OCI-LY7 (cell line): ENCODE measurements around the gene NSD1. TPM values are rescaled to one million over a fixed set of nuclear protein-coding genes. Genes with fewer than 3 reads are reported as not detected.

Experiments
- BruUV-seq: library from RNA; stranded (reverse); fragments of 400-500 nt; replicated peaks from 2 replicates; lab custom pipeline; 2021; lab: Mats Ljungman, UMichigan
- CTCF ChIA-PET: fragments of 300-600 bp; sonication (Branson Sonifier 250); formaldehyde crosslinking; loops from one replicate; lab custom pipeline; 2022; ENCODE audit warnings: antibody characterized with exemption; ENCODE audit not compliant: unreplicated experiment; lab: Charles Lee
- POLR2A ChIA-PET: fragments of 300-600 bp; sonication (Branson Sonifier 250); formaldehyde crosslinking; loops from one replicate; lab custom pipeline; 2022; ENCODE audit warnings: antibody characterized with exemption; lab: Charles Lee
- DNase-seq: peaks from one replicate; pipeline ENCODE4 v3.0.0-alpha.2; 2015; ENCODE audit warnings: low spot score
- H2AFZ ChIP-seq: fragments of 200-600 bp; sonication (generic), shearing (Covaris generic); 2 replicates; pipeline ENCODE4 v1.6.1; 2014; ENCODE audit warnings: mild to moderate bottlenecking, antibody characterized with exemption, low read length, moderate library complexity
- H3K27ac ChIP-seq: fragments of 200-600 bp; sonication (generic); 2 replicates; pipeline ENCODE4 v1.5.1; 2014; ENCODE audit warnings: mixed run types, low read depth, mild to moderate bottlenecking, moderate library complexity, low read length, inconsistent platforms; ENCODE audit not compliant: poor library complexity, severe bottlenecking
- H3K36me3 ChIP-seq: fragments of 200-600 bp; sonication (generic); 2 replicates; pipeline ENCODE4 v1.6.1; 2014; ENCODE audit warnings: mild to moderate bottlenecking, antibody characterized with exemption, low read length, moderate library complexity, mixed read lengths; ENCODE audit not compliant: insufficient read depth
- H3K4me1 ChIP-seq: fragments of 200-600 bp; sonication (generic); 2 replicates; pipeline ENCODE4 v1.5.1; 2014; ENCODE audit warnings: mild to moderate bottlenecking, low read length; ENCODE audit not compliant: insufficient read depth, poor library complexity, severe bottlenecking
- H3K4me2 ChIP-seq: fragments of 200-600 bp; sonication (generic); 2 replicates; pipeline ENCODE4 v1.6.1; 2014; ENCODE audit warnings: mild to moderate bottlenecking, low read length
- H3K4me3 ChIP-seq: fragments of 200-600 bp; sonication (generic); 2 replicates; pipeline ENCODE4 v1.5.1; 2014; ENCODE audit warnings: mild to moderate bottlenecking, low read depth, low read length; ENCODE audit not compliant: poor library complexity, severe bottlenecking
- H3K79me2 ChIP-seq: fragments of 200-600 bp; sonication (generic); 2 replicates; pipeline ENCODE4 v1.6.1; 2016; ENCODE audit warnings: low read depth, mild to moderate bottlenecking, low read length, moderate library complexity, mixed read lengths; ENCODE audit not compliant: insufficient read depth
- H3K9me2 ChIP-seq: fragments of 200-600 bp; sonication (generic); 2 replicates; pipeline ENCODE4 v1.6.1; 2016; ENCODE audit warnings: mild to moderate bottlenecking, low read length, mixed read lengths; ENCODE audit not compliant: insufficient read depth
- H3K9me3 ChIP-seq: fragments of 200-600 bp; sonication (generic); 2 replicates; pipeline ENCODE4 v1.6.1; 2014; ENCODE audit warnings: mild to moderate bottlenecking, mixed run types, low read length, mixed read lengths
- H4K20me1 ChIP-seq: fragments of 200-600 bp; sonication (generic); 2 replicates; pipeline ENCODE4 v1.6.1; 2014; ENCODE audit warnings: mild to moderate bottlenecking, antibody characterized with exemption, low read length, moderate library complexity, mixed read lengths; ENCODE audit not compliant: insufficient read depth
- CTCF ChIP-seq: fragments of 200-600 bp; sonication (generic); conservative IDR thresholded peaks from 2 replicates; pipeline ENCODE4 v1.5.1; 2014; ENCODE audit warnings: mild to moderate bottlenecking, antibody characterized with exemption, low read length, moderate library complexity, mixed read lengths
- EZH2phosphoT487 ChIP-seq: fragments of 200-600 bp; sonication (generic); IDR thresholded peaks from 2 replicates; pipeline ENCODE4 v1.6.1; 2018; ENCODE audit warnings: low read depth, borderline replicate concordance, mild to moderate bottlenecking, mixed run types, antibody characterized with exemption, low read length, moderate library complexity, mixed read lengths
- intact Hi-C: fragments of 100-400 bp; cut with micrococcal nuclease; formaldehyde crosslinking; loops from one replicate; pipeline ENCODE4 v1.10.0; 2022; ENCODE audit not compliant: unreplicated experiment
- total RNA-seq, 2 experiments: library from RNA; depleted of rRNA in 1 of 2; stranded (reverse); fragments of >200 nt in 1 of 2; shearing (Covaris generic) in 1 of 2; gene quantifications; 2 replicates each; pipeline ENCODE4 v1.2.3, GENCODE V29; 2014 to 2022

The NSD1 gene
- total RNA-seq, 2 experiments from 2014 or later = 64.3 to 142 TPM

- Histone ChIP-seq H3K4me3 (no peak overlapping the region), H4K20me1 (no peaks in the 10 kb centered on the region), H3K27ac (no peak overlapping the region), H3K9me3 (no peaks in the 10 kb centered on the region), H3K36me3 (peaks cover 71% of the 10 kb centered on the region), H3K4me2 (no peak overlapping the region), H3K9me2 (no peaks in the 10 kb centered on the region), H3K4me1 (peaks cover 5% of the 10 kb centered on the region), H2AFZ (no peak overlapping the region), H3K79me2 (peaks cover 18% of the 10 kb centered on the region; the same call in 1 of the 2 replicates)
- ChIA-PET CTCF (no interaction called here), POLR2A (interaction anchor here (0.5 to 0.7 kb wide), 3 partner anchors 58 to 834 kb away, joined by 3 to 6 read pairs (median 3); no protein-coding TSS in a partner anchor)
- no TSS peak for BruUV-seq
- intact Hi-C loops = no loop called here
- DNase-seq = no peak
- TF ChIP-seq CTCF (no peak), EZH2phosphoT487 (no peak)
Observed at GRCh38 chr5:177194268-177194667, 60.7 kb downstream of the NSD1 start.

- Histone ChIP-seq H3K4me1 (peaks cover 6% of the 10 kb centered on the region), H3K4me3 (no peak overlapping the region), H3K27ac (no peak overlapping the region), H2AFZ (no peak overlapping the region), H3K36me3 (peaks cover 78% of the 10 kb centered on the region), H4K20me1 (no peaks in the 10 kb centered on the region), H3K4me2 (no peak overlapping the region), H3K79me2 (peaks cover 7% of the 10 kb centered on the region; the same call in 1 of the 2 replicates), H3K9me3 (no peaks in the 10 kb centered on the region), H3K9me2 (no peaks in the 10 kb centered on the region)
- no TSS peak for BruUV-seq
- intact Hi-C loops = no loop called here
- ChIA-PET CTCF (no interaction called here), POLR2A (interaction anchor here (0.6 kb wide), 1 partner anchor 98 kb away, joined by 4 read pairs; no protein-coding TSS in a partner anchor)
- TF ChIP-seq EZH2phosphoT487 (no peak), CTCF (no peak)
- no peak for DNase-seq
Observed at GRCh38 chr5:177195307-177195952, 61.9 kb downstream of the NSD1 start.

GRCh38 chr5:177198738-177199137 lies 65.2 kb downstream of the NSD1 start:
- POLR2A ChIA-PET = no interaction called here
- peaks cover 90% of the 10 kb centered on the region for H3K36me3 ChIP-seq

More at GRCh38 chr5:177198738-177199137, 65.2 kb downstream of the NSD1 start:
- BruUV-seq = no TSS peak
- H2AFZ ChIP-seq = no peak overlapping the region
- no peak overlapping the region for H3K4me2 ChIP-seq
- peaks cover 13% of the 10 kb centered on the region; the same call in 1 of the 2 replicates for H3K79me2 ChIP-seq
- no peak for DNase-seq
- peaks cover 10% of the 10 kb centered on the region for H3K4me1 ChIP-seq
- no peaks in the 10 kb centered on the region for H3K9me3 ChIP-seq
- H3K27ac ChIP-seq = no peak overlapping the region
- H3K9me2 ChIP-seq = no peaks in the 10 kb centered on the region
- intact Hi-C loops = no loop called here
- no peak overlapping the region for H3K4me3 ChIP-seq
- TF ChIP-seq CTCF (no peak), EZH2phosphoT487 (no peak)
- no peaks in the 10 kb centered on the region for H4K20me1 ChIP-seq
- CTCF ChIA-PET = no interaction called here
